HG03039 (cell line): ENCODE data around the gene ARHGAP28.

Experiments
- ATAC-seq: cut with Tn5 transposase; IDR thresholded peaks from one replicate; pipeline ENCODE4 v1.9.1; 2021; ENCODE audit warnings: mild to moderate bottlenecking, moderate library complexity; ENCODE audit not compliant: unreplicated experiment

The ARHGAP28 gene

GRCh38 chr18:6732952-6733351, 3.4 kb downstream of the ARHGAP28 start:
- no peak for ATAC-seq

GRCh38 chr18:6733758-6734157, 4.2 kb downstream of the ARHGAP28 start:
- no peak for ATAC-seq

- no peak for ATAC-seq
Observed at GRCh38 chr18:6734726-6735430, 5.4 kb downstream of the ARHGAP28 start.

- no peak for ATAC-seq
Observed at GRCh38 chr18:6737833-6738232, 8.3 kb downstream of the ARHGAP28 start.

- ATAC-seq: no peak
Observed at GRCh38 chr18:6738622-6739021, 9.1 kb downstream of the ARHGAP28 start.

- no peak for ATAC-seq
Observed at GRCh38 chr18:6741232-6741663, 11.7 kb downstream of the ARHGAP28 start.

- ATAC-seq: no peak
Observed at GRCh38 chr18:6741786-6742185, 12.3 kb downstream of the ARHGAP28 start.

GRCh38 chr18:6743999-6744398, 14.5 kb downstream of the ARHGAP28 start:
- ATAC-seq: no peak

- ATAC-seq: no peak
Observed at GRCh38 chr18:6744816-6745455, 15.4 kb downstream of the ARHGAP28 start.

- no peak for ATAC-seq
Observed at GRCh38 chr18:6745504-6746031, 16.1 kb downstream of the ARHGAP28 start.

- no peak for ATAC-seq
Observed at GRCh38 chr18:6746386-6746960, 17.0 kb downstream of the ARHGAP28 start.

- ATAC-seq: no peak
Observed at GRCh38 chr18:6747646-6748045, 18.1 kb downstream of the ARHGAP28 start.

- ATAC-seq: no peak
Observed at GRCh38 chr18:6748241-6748640, 18.7 kb downstream of the ARHGAP28 start.

GRCh38 chr18:6750411-6750810, 20.9 kb downstream of the ARHGAP28 start:
- no peak for ATAC-seq

GRCh38 chr18:6751222-6751621, 21.7 kb downstream of the ARHGAP28 start:
- no peak for ATAC-seq

- no peak for ATAC-seq
Observed at GRCh38 chr18:6752202-6752860, 22.8 kb downstream of the ARHGAP28 start.

GRCh38 chr18:6755107-6755506, 25.6 kb downstream of the ARHGAP28 start:
- no peak for ATAC-seq

- ATAC-seq: no peak
Observed at GRCh38 chr18:6757931-6758330, 28.4 kb downstream of the ARHGAP28 start.

- ATAC-seq: no peak
Observed at GRCh38 chr18:6759579-6759978, 30.1 kb downstream of the ARHGAP28 start.

- ATAC-seq: no peak
Observed at GRCh38 chr18:6763524-6763923, 34.0 kb downstream of the ARHGAP28 start.

GRCh38 chr18:6764382-6764781, 34.9 kb downstream of the ARHGAP28 start:
- no peak for ATAC-seq
